H9 (cell line): ENCODE measurements around the gene B4GALNT1. TPM values are rescaled to one million over a fixed set of nuclear protein-coding genes. Genes with fewer than 3 reads are reported as not detected.
A peak's percentile ranks its signal among the peaks of the same experiment; 100 is the strongest.

ENCODE experiments used
- DNase-seq: peaks from one replicate; pipeline ENCODE4 v3.0.0-alpha.2; 2017
- H2AFZ ChIP-seq: one replicate; pipeline ENCODE4 v1.6.1; 2013; ENCODE audit warnings: mild to moderate bottlenecking, low read length, control low read depth, moderate library complexity
- H2AK5ac ChIP-seq: 2 replicates; pipeline ENCODE4 v1.6.1; 2013; ENCODE audit warnings: low read length, control low read depth, mixed read lengths; ENCODE audit not compliant: insufficient read length
- H2BK120ac ChIP-seq: one replicate; pipeline ENCODE4 v1.6.1; 2013; ENCODE audit warnings: low read depth, mild to moderate bottlenecking, low read length, control low read depth, inconsistent platforms; ENCODE audit not compliant: poor library complexity, severe bottlenecking
- H2BK12ac ChIP-seq: 2 replicates; pipeline ENCODE4 v1.6.1; 2013; ENCODE audit warnings: low read length, control low read depth, mixed read lengths, low read depth; ENCODE audit not compliant: insufficient read length
- H2BK15ac ChIP-seq: 2 replicates; pipeline ENCODE4 v1.6.1; 2013; ENCODE audit warnings: low read depth, low read length, control low read depth
- H2BK20ac ChIP-seq: one replicate; pipeline ENCODE4 v1.6.1; 2013; ENCODE audit warnings: low read depth, mild to moderate bottlenecking, low read length, control low read depth, inconsistent platforms; ENCODE audit not compliant: poor library complexity, severe bottlenecking
- H2BK5ac ChIP-seq: 2 replicates; pipeline ENCODE4 v1.6.1; 2013; ENCODE audit warnings: low read length, control low read depth, mixed read lengths; ENCODE audit not compliant: insufficient read length
- H3K14ac ChIP-seq: 2 replicates; pipeline ENCODE4 v1.6.1; 2013; ENCODE audit warnings: low read length, control low read depth; ENCODE audit not compliant: insufficient read depth
- H3K18ac ChIP-seq: 2 replicates; pipeline ENCODE4 v1.6.1; 2013; ENCODE audit warnings: low read depth, mild to moderate bottlenecking, mixed read lengths, low read length, control low read depth; ENCODE audit not compliant: insufficient read length
- H3K23ac ChIP-seq: 2 replicates; pipeline ENCODE4 v1.6.1; 2013; ENCODE audit warnings: low read length, control low read depth, mixed read lengths, low read depth; ENCODE audit not compliant: insufficient read length
- H3K23me2 ChIP-seq: 2 replicates; pipeline ENCODE4 v1.6.1; 2013; ENCODE audit warnings: low read depth, mild to moderate bottlenecking, mixed read lengths, low read length, control low read depth; ENCODE audit not compliant: insufficient read length, poor library complexity, severe bottlenecking
- H3K27ac ChIP-seq: 2 replicates; pipeline ENCODE4 v1.5.1; 2013; ENCODE audit warnings: low read length, control low read depth, mixed read lengths, low read depth; ENCODE audit not compliant: insufficient read length
- H3K27me3 ChIP-seq: 2 replicates; pipeline ENCODE4 v1.6.1; 2013; ENCODE audit warnings: low read length, control low read depth, inconsistent platforms; ENCODE audit not compliant: insufficient read depth
- H3K4ac ChIP-seq: 2 replicates; pipeline ENCODE4 v1.6.1; 2013; ENCODE audit warnings: low read depth, mild to moderate bottlenecking, control low read depth, inconsistent platforms, low read length, moderate library complexity
- H3K4me1 ChIP-seq: 2 replicates; pipeline ENCODE4 v1.6.1; 2013; ENCODE audit warnings: low read length, control low read depth, inconsistent platforms; ENCODE audit not compliant: insufficient read depth
- H3K4me2 ChIP-seq: 2 replicates; pipeline ENCODE4 v1.6.1; 2013; ENCODE audit warnings: low read length, control low read depth, mixed read lengths; ENCODE audit not compliant: insufficient read length, insufficient read depth
- H3K56ac ChIP-seq: 2 replicates; pipeline ENCODE4 v1.6.1; 2013; ENCODE audit warnings: low read depth, mild to moderate bottlenecking, mixed read lengths, low read length, control low read depth; ENCODE audit not compliant: insufficient read length
- H3K79me1 ChIP-seq: 2 replicates; pipeline ENCODE4 v1.6.1; 2013; ENCODE audit warnings: low read depth, mild to moderate bottlenecking, moderate library complexity, low read length, control low read depth, inconsistent platforms; ENCODE audit not compliant: insufficient read depth, poor library complexity, severe bottlenecking
- H3K79me2 ChIP-seq: 2 replicates; pipeline ENCODE4 v1.6.1; 2013; ENCODE audit warnings: low read length, control low read depth, inconsistent platforms; ENCODE audit not compliant: insufficient read depth
- H3K9ac ChIP-seq: 2 replicates; pipeline ENCODE4 v1.6.1; 2013; ENCODE audit warnings: low read length, control low read depth, mixed read lengths; ENCODE audit not compliant: insufficient read length; ENCODE audit errors: extremely low read depth
- H3K9me3 ChIP-seq: one replicate; pipeline ENCODE4 v1.6.1; 2013; ENCODE audit warnings: low read depth, low read length, inconsistent platforms; ENCODE audit not compliant: control insufficient read depth
- H3T11ph ChIP-seq: one replicate; pipeline ENCODE4 v1.6.1; 2013; ENCODE audit warnings: mild to moderate bottlenecking, low read length, control low read depth, inconsistent platforms
- H4K20me1 ChIP-seq: one replicate; pipeline ENCODE4 v1.6.1; 2013; ENCODE audit not compliant: control insufficient read depth, insufficient read length, insufficient read depth
- H4K5ac ChIP-seq: 2 replicates; pipeline ENCODE4 v1.6.1; 2013; ENCODE audit warnings: low read depth, mild to moderate bottlenecking, mixed read lengths, low read length, control low read depth; ENCODE audit not compliant: insufficient read length
- H4K8ac ChIP-seq: replicated peaks from 2 replicates; pipeline ENCODE4 v1.6.1; 2013; ENCODE audit warnings: low read length, control low read depth, mixed read lengths, low read depth; ENCODE audit not compliant: insufficient read length
- H4K91ac ChIP-seq: 2 replicates; pipeline ENCODE4 v1.6.1; 2013; ENCODE audit warnings: low read depth, mild to moderate bottlenecking, moderate library complexity, mixed read lengths, low read length, control low read depth; ENCODE audit not compliant: insufficient read length
- H3K27ac Mint-ChIP-seq, 3 experiments: 2 replicates in 2 of 3; 3 replicates in 1 of 3; pipeline ENCODE4 v1.8.0; 2020 to 2021; ENCODE audit warnings: mixed read lengths in 3 of 3, mild to moderate bottlenecking in 1 of 3, moderate library complexity in 1 of 3
- H3K27me3 Mint-ChIP-seq: 2 replicates; pipeline ENCODE4 v1.8.0; 2021; ENCODE audit warnings: low read depth, mild to moderate bottlenecking, moderate library complexity, mixed read lengths
- H3K36me3 Mint-ChIP-seq, 3 experiments: 2 replicates in 2 of 3; 3 replicates in 1 of 3; pipeline ENCODE4 v1.8.0; 2020 to 2021; ENCODE audit warnings: low read depth in 3 of 3, mixed read lengths in 3 of 3; ENCODE audit not compliant: insufficient read depth in 1 of 3
- H3K4me1 Mint-ChIP-seq, 2 experiments: 2 replicates each; pipeline ENCODE4 v1.8.0; 2020; ENCODE audit warnings: mixed read lengths in 2 of 2
- H3K4me3 Mint-ChIP-seq, 2 experiments: 2 replicates in 1 of 2; 3 replicates in 1 of 2; pipeline ENCODE4 v1.8.0; 2020 to 2021; ENCODE audit warnings: mild to moderate bottlenecking in 2 of 2, mixed read lengths in 2 of 2, moderate library complexity in 1 of 2
- H3K9me3 Mint-ChIP-seq, 2 experiments: 2 replicates in 1 of 2; 3 replicates in 1 of 2; pipeline ENCODE4 v1.8.0; 2020; ENCODE audit warnings: mild to moderate bottlenecking in 2 of 2, mixed read lengths in 2 of 2, moderate library complexity in 1 of 2
- CTCF ChIP-seq: fragments of 200-600 bp; sonication (generic); conservative IDR thresholded peaks from 3 replicates; pipeline ENCODE4 v1.8.0; 2021; ENCODE audit warnings: antibody characterized with exemption, mild to moderate bottlenecking
- WGBS: extraction: QIAGEN DNeasy Blood & Tissue Kit; methylation state at CpG from one replicate; pipeline ENCODE4 v1.1.7; 2013; ENCODE audit warnings: missing lambda C conversion rate, low lambda C conversion rate, mixed read lengths; ENCODE audit not compliant: insufficient read length; ENCODE audit errors: extremely low coverage; 5-methylcytosine and 5-hydroxymethylcytosine counted together
- total RNA-seq: library from RNA; stranded (reverse); gene quantifications from 2 replicates; pipeline ENCODE4 v1.2.1, GENCODE V29; 2021

Gene B4GALNT1
- total RNA-seq, 1 experiment from 2014 or later, result 2.3 TPM

DNA sequence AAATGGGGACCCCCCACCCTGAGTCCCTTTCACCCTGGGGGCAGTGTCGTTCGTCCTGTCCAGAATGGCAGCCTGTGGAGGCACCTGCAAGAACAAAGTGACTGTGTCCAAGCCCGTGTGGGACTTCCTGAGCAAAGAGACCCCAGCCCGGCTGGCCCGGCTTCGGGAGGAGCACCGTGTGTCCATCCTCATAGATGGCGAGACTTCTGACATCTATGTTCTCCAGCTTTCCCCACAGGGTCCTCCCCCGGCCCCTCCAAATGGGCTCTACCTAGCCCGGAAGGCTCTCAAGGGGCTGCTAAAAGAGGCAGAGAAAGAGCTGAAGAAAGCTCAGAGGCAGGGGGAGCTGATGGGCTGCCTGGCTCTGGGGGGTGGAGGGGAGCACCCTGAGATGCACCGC is 26.2 kb downstream of the B4GALNT1 start:
- no peaks in the 10 kb centered on the region for H4K20me1 ChIP-seq
- H2AK5ac ChIP-seq, result no peak overlapping the region
- peak overlapping the region in 1 of 2 experiments; percentile 39; a peak in 1 of 5 replicates for H3K4me3 Mint-ChIP-seq
- no peak overlapping the region for H3K14ac ChIP-seq
- no peak overlapping the region for H3K18ac ChIP-seq
- no peak overlapping the region for H3K4ac ChIP-seq
- H3K56ac ChIP-seq, result no peak overlapping the region
- H3K27ac ChIP-seq, result no peak overlapping the region
- no peak overlapping the region for H2BK20ac ChIP-seq
- no peak overlapping the region for H4K5ac ChIP-seq
- H2BK15ac ChIP-seq, result no peak overlapping the region
- peaks cover 8% of the 10 kb centered on the region for H3K27me3 Mint-ChIP-seq
- no peak overlapping the region for H3K27ac Mint-ChIP-seq
- H3K9me3 ChIP-seq, result no peaks in the 10 kb centered on the region
- TF ChIP-seq CTCF, result no peak
- peaks cover 3% of the 10 kb centered on the region for H3K4me1 ChIP-seq
- H3T11ph ChIP-seq, result no peak overlapping the region
- no peak overlapping the region for H2BK5ac ChIP-seq
- peaks cover 9 to 34% (median 29%) of the 10 kb centered on the region in 3 experiments for H3K36me3 Mint-ChIP-seq
- no peaks in the 10 kb centered on the region for H3K79me1 ChIP-seq
- no peaks in the 10 kb centered on the region for H3K79me2 ChIP-seq
- no peak overlapping the region for H4K91ac ChIP-seq
- no peak overlapping the region for H2BK120ac ChIP-seq
- no peak overlapping the region for H3K23ac ChIP-seq
- peaks cover 37 to 40% of the 10 kb centered on the region in 2 experiments for H3K4me1 Mint-ChIP-seq
- no peaks in the 10 kb centered on the region for H3K27me3 ChIP-seq
- DNase-seq, result no peak
- H3K9ac ChIP-seq, result no peak overlapping the region
- no peak overlapping the region for H2AFZ ChIP-seq
- no CpG with 5 or more reads among the region's 11 CpGs for WGBS
- no peak overlapping the region for H3K4me2 ChIP-seq
- H3K23me2 ChIP-seq, result peaks cover 35% of the 10 kb centered on the region
- no peak overlapping the region for H4K8ac ChIP-seq
- no peak overlapping the region for H2BK12ac ChIP-seq
- H3K9me3 Mint-ChIP-seq, result no peaks in the 10 kb centered on the region; a peak in 1 of 5 replicates
